ENCODE data around the gene JSRP1.

Gene JSRP1

DNA sequence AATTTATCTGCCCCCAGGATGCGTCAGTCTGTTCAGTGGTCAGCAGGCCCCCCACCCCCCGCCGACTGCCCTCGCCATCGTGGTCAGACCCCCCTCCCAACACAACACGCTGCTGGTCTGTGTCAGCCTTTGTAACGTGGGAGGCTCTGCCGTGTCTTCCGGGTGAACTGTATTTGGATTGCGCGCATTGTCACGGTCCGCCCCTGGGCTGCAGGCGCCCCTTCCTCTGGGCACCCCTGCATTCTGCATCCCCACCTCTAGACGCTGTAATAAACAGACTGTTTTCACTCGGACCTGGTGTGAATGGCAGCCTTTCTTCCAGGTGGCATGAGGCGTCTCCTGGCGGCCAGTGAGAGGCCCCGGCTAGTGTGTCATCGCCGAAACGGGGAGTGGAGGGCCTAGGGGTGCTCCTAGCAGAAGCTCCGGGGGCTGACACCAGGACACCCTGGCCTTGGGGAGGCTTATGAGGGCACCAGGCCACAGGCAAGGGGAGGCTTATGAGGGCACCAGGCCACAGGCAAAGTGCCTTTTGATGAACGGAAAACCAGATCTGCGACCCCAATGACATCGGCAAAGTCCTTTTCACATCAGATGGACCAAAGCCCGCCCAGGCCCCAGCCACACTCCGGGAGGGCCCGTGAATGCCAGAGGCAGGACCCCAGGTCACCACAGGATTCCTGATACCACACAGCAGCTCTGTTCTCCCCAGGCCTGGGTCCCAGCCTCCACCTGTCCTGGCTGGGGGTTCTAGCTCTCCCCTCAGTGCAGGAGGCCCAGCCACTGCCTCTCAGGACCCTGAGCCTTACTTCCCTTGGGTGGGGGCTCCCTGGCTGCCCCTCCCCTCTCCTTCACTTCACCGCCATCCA lies 23.7 kb downstream of the JSRP1 start:
- no peak for DNase-seq

DNA sequence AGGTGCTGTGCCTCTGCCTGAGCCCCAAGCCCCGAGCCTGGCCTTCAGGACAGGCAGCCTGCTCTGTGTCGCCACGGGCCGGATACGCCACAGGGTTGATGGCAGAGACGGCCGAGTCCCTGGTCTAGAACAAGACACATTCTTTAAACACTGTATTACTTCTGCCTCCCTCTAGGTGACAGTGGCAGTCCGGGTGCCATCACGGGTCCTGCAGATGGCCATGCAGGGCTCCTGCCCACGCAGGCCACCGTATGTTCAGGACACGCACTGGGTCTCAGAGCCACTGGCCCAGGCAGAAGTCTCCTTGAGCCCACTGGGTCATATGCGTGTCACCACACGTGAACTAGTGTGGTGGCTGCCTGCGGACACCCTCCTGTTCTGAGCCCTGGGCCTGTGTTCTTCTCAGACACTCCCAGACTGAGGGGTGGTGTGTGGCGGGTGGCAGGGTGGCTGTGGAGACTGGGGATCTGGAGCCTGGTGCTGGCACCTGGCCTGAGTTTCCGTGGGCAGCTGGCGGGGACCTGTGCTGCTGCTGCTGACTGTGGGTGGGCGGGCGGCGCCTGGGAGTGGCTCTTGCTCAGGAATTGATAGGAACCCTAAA lies 24.5 kb downstream of the JSRP1 start:
- no peak for DNase-seq

DNA sequence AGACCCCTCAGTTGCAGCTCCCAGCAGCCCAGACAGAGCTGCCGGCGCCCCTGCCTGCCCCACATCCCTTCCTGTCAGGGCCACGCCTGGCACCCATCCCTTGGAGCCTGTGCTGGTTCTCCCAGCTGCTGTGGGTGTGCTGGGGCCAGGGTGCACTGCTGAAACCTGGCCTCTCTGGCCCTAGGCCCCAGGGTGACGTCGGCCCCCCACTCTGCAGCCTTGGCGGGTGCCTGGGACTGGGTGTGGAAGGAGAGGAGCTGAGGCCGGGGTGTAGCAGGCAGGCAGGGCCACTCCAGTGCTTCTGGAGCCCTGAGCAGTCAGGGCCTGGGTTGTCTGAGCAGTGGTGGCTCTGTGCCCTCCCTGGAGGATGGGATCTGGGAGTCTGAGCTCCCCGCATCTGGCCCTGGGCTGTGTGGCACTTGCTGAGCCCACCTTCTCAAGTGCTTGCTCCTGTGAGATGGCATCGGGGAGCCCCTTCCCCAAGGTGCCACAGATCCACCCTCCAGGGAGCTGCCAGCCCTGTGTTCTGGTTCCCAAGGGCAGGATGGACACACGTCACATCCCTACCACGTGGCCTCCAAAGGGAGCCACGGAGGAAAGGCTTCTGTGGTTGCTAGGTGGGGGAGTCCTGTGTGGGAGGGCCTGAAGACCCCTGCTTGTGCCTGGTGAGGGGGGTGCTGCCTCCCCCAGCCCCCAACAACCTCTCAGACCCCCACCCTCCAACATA lies 25.2 kb downstream of the JSRP1 start:
- DNase-seq, result no peak

DNA sequence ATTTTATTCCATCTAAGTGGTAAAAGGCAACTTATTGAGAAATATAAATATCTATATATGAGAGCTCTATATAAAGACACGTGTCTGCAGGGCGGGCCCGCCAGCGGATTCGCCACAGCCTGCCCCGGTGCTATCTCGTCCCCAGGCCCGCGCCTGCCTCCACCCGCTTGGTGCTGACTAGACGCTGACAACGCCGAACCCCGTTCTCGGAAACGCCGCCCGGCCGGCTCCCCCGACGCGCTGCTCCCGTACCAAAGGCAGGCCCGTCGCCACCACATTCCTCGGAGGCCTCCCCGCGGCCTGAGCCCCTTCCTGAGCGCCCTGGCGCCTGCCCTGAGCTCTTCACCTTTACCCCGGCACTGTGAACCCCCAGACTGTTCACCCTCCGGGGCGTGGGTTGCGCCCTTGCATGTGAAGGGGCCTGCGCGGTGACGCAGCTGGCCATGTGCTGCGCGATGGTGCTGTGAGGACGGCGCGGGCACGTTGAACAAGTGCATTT lies 26.1 kb downstream of the JSRP1 start:
- DNase-seq, result no peak

DNA sequence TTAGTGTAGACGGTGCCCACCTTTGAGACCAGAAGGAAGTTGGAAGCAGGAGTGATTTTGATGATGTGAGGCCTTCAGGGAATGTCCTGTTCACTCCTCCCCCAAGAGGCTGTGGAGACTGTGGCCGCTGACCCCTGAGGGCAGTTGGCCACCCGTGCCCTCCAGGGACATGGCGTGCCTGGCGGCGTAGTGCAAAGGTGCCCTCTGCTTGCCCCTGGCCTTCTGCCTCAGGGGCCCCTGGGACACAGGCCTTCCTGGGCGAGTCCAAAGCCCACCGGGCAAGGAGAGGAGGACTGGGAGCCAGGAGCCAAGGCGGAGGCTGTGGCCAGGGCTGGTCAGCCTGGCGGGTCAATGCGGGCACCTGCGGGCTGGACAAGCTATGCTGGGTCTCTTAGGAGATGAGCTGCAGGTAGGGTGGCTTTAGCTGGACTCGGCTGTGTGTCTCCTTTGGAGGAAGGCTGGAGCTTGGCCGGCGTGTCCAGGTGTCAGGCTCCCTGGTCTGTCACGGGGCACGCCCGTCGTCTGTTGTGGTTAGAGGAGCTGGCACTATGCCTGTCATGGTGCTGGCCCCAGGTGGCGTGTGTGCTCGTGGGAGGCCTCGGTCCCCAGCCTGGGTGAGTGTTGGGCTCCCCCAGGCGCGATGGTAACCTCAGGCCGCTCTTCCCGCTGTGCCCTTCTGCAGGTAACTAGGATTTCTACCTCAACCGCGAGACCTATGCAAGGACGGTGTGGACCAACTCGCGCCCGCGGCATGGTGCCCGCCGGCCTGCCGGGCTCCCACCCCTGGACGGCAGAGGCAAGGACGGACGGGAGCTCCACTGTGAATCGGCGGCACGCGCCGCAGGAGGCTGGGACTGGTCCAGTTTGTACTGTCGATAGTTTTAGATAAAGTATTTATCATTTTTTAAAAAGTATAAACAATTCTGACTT lies 26.8 kb downstream of the JSRP1 start:
- DNase-seq, result no peak

DNA sequence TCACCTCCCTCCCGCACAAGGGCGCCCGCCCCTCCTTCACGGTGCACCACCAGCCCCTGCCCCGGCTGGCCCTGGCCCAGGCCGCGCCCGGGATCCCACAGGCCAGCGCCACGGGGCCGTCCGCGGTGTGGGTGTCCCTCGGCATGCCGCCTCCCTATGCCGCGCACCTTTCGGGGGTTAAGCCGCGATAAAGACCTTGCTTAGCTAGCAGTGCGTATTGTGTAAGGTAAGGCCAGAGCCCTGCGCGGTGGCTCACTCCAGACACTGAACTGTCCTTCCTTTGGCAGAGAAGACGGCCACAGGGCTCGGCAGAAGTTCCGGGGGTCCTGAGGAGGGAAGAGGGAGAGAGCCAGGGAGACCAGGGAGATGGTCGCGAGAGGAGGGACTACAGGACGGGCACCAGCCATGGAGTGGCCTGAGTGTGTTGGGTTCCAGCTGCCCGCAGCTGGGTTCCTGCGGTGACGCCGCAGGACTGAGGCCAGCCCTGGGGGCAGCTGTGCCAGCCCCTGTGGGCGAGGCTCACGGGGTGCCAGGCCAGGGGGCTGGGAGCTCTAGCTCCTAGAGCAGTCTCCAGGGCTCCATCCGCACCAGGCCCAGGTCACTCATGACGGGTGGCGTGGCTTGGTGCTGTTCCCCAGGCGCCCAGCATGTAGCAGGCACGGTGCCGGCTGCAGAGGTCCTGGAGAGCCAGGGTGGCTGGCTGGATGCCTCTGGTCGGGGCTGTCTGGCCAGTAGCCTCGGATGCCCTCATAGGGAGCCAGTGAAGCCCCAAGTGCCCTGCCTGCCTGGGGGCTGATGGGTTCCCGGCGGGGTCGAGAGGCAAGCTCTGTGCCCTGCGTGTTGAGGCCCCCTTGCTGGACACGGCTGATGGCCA lies 27.8 kb downstream of the JSRP1 start:
- no peak for DNase-seq

DNA sequence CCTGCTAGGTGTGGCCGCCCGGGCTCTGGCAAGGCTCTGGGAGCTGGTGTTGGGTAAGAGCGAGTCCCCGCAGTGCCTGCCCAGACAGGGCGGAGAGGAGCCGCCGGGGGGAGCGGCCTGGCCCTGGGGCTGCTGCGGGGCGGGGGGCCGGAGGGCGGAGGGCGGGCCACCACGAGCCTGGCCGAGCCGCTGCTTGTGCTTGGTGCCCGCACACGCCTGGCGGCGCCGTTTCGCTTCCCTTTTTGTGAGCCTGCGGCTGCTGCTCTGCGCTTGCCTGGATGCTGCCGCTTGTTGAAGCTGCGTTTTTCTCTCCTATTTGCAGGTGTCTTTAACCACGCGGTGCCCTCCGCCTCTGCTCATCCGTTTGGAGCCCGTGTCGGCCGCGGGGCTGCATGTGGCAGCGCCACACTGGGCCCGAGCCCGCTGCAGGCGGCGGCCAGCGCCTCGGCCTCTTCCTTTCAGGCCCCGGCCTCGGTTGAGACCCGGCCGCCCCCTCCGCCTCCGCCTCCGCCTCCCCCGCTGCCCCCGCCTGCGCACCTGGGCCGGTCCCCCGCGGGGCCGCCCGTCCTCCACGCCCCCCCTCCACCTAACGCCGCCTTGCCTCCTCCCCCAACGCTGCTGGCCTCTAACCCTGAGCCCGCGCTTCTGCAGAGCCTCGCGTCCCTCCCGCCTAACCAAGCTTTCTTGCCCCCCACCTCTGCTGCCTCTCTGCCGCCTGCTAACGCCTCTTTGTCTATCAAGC lies 28.6 kb downstream of the JSRP1 start:
- no peak for DNase-seq

DNA sequence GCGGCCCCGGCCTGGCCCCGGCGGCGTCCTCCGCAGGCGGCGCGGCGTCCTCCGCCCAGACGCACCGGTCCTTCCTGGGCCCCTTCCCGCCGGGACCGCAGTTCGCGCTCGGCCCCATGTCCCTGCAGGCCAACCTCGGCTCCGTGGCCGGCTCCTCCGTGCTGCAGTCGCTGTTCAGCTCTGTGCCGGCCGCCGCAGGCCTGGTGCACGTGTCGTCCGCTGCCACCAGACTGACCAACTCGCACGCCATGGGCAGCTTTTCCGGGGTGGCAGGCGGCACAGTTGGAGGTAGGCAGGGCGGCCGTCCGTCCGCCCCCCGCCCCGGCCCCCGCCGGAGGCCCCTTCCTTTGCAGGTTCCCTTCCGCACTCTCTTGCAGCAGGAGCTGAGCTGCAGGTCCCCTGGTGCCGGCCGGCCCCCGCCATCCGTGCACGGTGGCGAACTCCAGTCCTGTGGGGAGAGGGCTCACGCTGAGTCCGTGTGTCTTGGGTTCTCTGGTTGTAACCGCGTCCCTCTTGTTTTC lies 29.3 kb downstream of the JSRP1 start:
- DNase-seq, result no peak

DNA sequence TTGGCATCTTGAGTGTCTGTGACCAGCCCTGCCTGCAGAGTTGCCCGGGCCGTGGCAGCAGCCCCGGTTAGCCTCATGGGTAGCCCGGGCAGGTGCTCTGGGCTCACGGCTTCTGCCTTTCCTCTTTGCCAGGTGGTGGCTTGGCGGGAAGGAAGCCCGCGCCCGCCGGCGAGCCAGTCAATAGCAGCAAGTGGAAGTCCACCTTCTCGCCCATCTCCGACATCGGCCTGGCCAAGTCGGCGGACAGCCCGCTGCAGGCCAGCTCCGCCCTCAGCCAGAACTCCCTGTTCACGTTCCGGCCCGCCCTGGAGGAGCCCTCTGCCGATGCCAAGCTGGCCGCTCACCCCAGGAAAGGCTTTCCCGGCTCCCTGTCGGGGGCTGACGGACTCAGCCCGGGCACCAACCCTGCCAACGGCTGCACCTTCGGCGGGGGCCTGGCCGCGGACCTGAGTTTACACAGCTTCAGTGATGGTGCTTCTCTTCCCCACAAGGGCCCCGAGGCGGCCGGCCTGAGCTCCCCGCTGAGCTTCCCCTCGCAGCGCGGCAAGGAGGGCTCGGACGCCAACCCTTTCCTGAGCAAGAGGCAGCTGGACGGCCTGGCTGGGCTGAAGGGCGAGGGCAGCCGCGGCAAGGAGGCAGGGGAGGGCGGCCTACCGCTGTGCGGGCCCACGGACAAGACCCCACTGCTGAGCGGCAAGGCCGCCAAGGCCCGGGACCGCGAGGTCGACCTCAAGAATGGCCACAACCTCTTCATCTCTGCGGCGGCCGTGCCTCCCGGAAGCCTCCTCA lies 30.0 kb downstream of the JSRP1 start:
- no peak for DNase-seq

DNA sequence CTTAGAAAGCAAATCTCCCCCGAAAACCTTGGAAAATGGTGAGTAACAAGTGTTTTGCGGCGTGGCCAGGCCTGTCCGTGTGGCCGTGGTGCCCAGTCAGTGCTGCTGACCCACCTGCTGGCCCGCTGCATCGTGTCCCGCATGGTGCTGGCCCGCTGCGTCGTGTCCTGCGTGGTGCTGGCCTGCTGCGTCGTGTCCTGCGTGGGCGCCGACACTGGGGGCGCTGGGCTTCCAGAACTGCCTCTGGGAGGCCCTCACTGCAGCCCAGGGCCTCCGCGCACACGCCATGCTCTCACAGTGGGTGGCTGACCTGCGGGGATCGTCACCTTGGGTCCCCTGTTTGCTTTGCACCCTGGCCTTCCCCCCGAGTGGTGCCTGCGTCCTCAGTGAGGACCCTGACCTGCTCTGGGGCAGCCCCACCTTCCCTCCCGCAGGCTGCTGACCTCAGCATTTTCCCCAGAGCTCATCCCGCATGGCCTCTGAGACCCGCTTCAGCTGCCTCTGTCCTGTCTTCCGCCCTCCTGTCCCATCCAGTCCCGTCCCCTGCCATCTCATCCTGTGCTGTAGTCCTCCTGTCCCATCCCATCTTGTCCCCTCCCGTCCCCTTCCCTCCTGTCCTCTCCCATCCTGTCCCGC lies 30.7 kb downstream of the JSRP1 start:
- DNase-seq, result no peak

DNA sequence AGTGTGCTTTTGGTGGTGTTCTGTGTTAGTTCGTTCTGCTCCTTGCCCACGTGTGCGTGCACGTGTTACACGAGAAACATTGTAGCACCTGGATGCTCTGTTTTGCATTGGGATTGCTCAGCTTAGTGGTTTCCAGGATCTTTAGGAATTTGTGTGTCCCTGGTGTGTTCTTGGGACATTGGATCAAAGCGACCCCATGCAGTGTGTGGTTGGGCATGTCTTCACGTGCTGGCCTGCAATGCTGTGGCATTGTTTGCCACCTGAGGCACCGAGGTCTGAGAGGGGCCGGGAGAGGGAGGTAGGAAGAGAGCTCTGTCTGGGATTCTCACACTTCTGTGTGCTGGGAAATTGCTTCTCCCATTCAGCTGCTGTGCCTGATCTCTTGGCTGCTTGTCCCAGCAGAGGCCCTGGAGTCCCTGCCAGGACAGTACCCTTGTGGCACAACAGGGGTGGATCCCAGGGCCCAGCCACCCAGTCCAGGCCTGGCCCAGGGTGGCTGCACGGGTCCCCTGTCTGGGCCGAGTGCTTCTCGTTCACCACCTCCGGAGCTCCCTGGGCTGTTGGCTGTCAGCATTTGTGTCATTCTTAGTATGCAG lies 31.4 kb downstream of the JSRP1 start:
- no peak for DNase-seq

DNA sequence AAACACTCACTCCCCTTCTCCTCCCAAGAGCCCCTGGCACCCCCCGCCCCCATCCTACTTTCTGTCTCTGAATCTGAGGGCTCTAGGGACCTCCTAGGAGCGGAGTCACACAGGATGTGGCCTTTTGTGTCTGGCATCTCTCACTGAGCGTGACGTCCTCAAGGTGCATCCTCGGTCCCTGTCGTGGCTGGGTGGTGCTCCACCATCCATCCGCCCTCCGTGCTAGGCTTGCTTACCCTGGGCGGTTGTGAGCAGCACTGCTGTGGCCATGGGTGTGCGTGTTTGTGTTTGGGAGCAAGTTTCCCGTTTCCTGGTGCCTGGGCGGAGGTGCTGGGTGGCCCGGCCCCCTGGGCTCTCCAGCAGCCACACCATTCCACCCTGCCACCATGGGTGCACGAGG lies 32.3 kb downstream of the JSRP1 start:
- DNase-seq, result no peak

DNA sequence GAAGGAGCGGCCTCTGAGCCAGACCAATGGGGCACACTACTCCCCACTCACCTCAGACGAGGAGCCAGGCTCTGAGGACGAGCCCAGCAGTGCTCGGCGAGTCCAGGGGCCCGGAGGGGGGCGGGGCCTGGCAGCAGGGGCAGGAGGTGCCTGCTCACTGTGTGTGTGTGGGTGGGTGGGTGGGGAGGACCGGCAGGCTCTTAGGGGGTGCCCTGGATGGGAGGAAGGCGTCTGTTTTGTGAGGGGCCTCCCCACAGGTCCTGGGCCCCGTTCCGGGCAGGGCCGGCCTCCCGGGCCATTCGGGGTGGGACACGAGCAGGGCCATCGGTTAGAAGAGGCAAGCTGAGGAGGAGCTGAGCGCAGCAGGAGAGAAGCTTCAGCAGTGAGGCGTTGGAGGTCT lies 32.8 kb downstream of the JSRP1 start:
- DNase-seq, result no peak

DNA sequence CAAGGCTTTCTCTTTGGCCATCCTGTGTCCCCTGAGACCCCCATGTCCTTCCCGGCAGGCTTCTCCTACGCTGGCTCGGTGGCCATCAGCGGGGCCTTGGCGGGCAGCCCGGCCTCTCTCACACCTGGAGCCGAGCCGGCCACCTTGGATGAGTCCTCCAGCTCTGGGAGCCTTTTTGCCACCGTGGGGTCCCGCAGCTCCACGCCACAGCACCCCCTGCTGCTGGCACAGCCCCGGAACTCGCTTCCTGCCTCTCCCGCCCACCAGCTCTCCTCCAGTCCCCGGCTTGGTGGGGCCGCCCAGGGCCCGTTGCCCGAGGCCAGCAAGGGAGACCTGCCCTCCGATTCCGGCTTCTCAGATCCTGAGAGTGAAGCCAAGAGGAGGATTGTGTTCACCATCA lies 34.3 kb downstream of the JSRP1 start:
- DNase-seq, result no peak

DNA sequence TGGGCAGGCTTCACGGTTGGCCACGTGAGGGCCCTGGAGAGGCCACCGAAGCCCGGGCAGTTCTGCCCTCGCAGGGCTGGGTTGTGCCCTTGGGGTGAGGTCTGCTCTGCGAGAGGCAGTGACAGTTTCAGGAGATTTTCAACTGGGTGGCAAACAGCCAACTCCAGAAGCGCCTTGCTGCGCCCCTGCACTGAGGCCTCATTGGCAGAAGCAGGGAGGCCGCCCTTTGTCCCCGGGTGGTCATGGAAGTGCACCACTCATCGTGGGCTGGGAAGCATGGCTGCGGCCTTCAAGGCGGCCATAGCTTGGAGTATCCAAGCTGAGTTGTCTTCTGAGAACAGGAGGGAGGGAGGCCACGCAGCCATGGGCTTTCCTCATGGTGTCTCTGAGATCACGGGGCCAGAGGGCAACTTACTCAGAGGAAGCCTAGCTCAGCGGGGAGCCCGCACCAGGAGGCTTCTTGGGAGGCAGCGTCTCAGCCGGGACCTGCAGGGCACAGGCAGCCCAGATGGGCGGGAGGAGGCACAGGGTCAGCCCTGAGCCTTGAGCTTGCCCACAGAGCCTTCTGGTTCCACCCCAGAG lies 34.9 kb downstream of the JSRP1 start:
- no peak for DNase-seq

DNA sequence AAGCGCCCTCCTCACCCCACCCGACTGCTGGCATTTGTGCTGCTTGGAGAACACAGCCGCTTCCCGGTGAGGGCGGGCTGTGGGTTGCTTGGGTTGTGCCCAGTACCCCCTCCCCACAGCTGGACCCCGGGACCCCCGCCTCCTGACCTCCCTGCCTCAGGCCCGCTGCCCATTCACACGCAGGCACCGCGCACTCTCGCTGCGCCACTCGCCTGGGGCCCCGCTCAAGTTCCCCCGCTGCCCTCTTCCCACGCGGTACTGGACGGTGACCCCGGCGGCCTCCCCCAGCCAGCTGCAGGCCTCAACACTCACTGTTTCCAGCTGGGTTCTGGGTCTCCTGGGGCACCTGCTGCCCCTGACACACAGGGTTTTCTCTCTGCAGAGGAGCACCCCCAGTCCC lies 36.5 kb downstream of the JSRP1 start:
- no peak for DNase-seq

DNA sequence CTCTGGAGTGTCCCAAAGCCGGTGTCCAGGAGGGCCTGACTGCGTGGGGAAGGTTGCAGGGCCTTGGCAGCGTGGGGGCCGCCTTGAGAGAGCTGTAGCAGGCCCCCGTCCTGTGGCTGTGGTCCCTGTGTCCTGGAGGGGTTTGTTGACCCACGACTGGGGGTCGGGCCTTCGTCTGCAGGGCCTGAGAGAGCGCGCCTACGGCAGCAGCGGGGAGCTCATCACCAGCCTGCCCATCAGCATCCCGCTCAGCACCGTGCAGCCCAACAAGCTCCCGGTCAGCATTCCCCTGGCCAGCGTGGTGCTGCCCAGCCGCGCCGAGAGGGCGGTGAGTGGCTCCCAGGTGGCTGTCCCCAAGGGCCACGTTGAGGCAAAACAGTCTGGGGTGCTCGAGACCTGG lies 38.6 kb downstream of the JSRP1 start:
- no peak for DNase-seq
